Mesodermal cell (in vitro differentiated cells): Measurements from ENCODE around the gene ZNF567.
"Not testable (repeated sequence)": the region's sequence is repeated elsewhere in the genome, so short reads cannot be mapped to it uniquely, and the experiment has no call there.

Source experiments
- H3K27ac ChIP-seq: 2 replicates; pipeline ENCODE4 v1.7.0; 2013; ENCODE audit warnings: mild to moderate bottlenecking, low read depth, low read length, moderate library complexity; ENCODE audit not compliant: severe bottlenecking
- H3K36me3 ChIP-seq: 2 replicates; pipeline ENCODE4 v1.7.1; 2013; ENCODE audit warnings: mild to moderate bottlenecking, low read length, moderate library complexity; ENCODE audit not compliant: control insufficient read depth, insufficient read depth
- H3K4me1 ChIP-seq: one replicate; pipeline ENCODE4 v1.7.1; 2013; ENCODE audit warnings: mild to moderate bottlenecking, low read length; ENCODE audit not compliant: insufficient read depth, control insufficient read depth, poor library complexity, severe bottlenecking
- H3K4me3 ChIP-seq: 2 replicates; pipeline ENCODE4 v1.7.0; 2013; ENCODE audit warnings: low read length, control low read depth, mild to moderate bottlenecking; ENCODE audit not compliant: insufficient read depth, poor library complexity, severe bottlenecking; ENCODE audit errors: extremely low read depth
- H3K9me3 ChIP-seq: 2 replicates; pipeline ENCODE4 v1.7.1; 2013; ENCODE audit warnings: mild to moderate bottlenecking, low read length, moderate library complexity; ENCODE audit not compliant: control insufficient read depth
- WGBS, 2 experiments: methylation state at CpG; one replicate each; pipeline ENCODE4 v1.1.5; 2013; ENCODE audit warnings: missing lambda C conversion rate in 2 of 2; ENCODE audit not compliant: insufficient coverage in 2 of 2; 5-methylcytosine and 5-hydroxymethylcytosine counted together

Gene ZNF567

DNA sequence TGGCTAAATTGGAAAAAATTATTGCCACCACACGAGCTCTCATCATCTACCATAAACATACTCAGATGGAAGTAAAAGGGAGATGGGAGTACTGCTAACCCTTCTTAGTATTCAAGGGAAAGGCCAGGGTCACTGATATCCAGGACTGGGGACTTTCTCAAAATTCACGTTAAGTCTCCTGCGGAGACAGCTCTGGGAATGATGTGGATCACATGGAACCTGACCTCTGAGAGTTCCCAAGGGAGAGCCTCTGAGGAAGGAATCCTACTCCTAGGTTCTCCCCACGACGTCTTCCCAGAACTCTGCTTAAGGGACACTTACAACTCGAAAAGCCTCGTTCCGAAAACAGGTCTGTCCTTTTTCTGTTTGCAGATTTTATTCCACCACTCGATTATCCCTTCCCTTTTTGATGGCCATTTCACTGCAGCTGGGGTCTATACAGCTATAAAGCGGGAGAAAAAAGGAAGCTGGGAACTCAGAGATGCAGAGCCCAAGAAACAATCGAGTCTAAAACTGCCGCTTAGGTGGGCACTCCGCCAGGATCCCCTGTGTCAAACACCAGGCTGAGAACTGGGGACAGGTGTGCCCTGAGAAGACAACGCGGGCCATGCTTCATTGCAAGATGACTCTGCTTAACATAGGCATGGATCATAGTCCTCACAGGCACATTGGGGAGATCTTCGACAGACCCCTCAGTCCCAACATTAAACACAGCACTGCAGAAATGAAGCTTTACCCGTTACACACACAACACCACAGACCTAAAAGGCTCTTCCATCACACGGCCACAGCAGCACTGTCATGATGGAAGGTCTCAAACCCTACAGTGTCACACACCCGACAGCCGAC is 823 bp upstream of the ZNF567 start:
- Histone ChIP-seq H3K4me3 (peak overlapping the region; percentile 75), H3K9me3 (peaks cover 30% of the 10 kb centered on the region), H3K27ac (no peak overlapping the region), H3K36me3 (peaks cover 28% of the 10 kb centered on the region), H3K4me1 (no peaks in the 10 kb centered on the region)
- WGBS, 2 experiments: 45 to 46% methylated on average over 11 to 19 of the region's 20 CpGs

DNA sequence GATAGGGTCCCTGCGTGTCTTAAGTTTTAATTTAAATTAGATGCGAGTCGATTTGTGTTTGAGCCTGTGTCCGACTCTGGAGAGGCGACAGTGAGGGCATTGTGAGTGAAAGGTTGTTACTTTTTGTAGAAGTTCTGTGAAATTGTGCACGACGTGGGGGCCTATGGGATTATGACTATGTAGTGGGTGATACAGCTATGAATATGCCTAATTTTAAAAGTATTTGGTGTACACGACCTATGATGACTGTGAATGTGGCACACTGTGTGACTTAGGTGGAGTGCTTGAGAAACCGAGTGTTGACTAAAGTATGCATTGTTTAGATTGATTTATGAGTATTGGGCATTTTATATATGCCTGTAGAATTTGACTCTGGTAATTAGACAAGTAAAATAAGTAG is 646 bp downstream of the ZNF567 start:
- no peak overlapping the region for H3K27ac ChIP-seq
- 27 to 31% methylated on average over 6 to 9 of the region's 9 CpGs for WGBS, 2 experiments
- H3K4me1 ChIP-seq: no peaks in the 10 kb centered on the region
- peaks cover 28% of the 10 kb centered on the region for H3K9me3 ChIP-seq
- peak overlapping the region; percentile 75 for H3K4me3 ChIP-seq
- H3K36me3 ChIP-seq: peaks cover 43% of the 10 kb centered on the region

DNA sequence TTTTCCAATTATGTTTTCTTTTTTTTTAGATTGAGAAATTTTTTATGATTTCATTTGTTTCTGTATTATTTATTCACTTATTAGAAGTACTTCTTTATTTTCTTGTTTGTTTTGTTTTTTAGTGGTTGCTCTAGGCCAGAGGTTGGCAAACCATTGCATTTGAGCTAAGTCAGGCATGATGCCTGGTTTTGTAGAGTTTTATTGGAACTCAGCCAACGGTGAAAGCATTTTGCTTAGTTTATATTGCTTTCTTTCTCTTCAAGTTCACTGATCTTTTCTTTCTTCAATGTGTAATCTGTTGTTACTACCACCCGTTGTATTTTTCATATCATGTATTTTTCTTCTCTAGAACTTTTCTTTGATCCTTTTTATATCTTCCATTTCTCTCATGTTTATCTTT is 19.7 kb downstream of the ZNF567 start:
- Histone ChIP-seq H3K36me3 (peaks cover 34% of the 10 kb centered on the region), H3K27ac (no peak overlapping the region), H3K9me3 (peaks cover 64% of the 10 kb centered on the region), H3K4me3 (no peak overlapping the region), H3K4me1 (no peaks in the 10 kb centered on the region)
- WGBS, 2 experiments: 100% methylated on average over 1 of the region's 2 CpGs; no CpG with 5 or more reads in 1 of the 2 experiments

DNA sequence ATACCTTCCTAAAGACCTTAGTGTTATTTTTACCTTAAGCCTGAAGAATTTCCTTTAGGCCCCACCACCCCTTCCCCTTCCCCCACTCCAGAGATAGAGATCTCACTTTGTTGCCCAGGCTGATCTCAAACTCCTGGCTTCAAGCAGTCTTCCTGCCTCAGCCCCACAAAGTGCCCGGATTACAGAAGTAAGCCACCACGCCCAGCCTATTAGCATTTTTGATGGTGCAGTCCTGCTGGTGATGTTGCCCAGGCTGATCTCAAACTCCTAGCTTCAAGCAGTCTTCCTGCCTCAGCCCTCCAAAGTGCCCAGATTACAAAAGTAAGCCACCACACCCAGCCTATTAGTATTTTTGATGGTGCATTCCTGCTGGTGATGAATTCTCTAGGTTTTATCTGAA is 22.0 kb downstream of the ZNF567 start:
- no peak overlapping the region for H3K4me3 ChIP-seq
- peaks cover 57% of the 10 kb centered on the region for H3K36me3 ChIP-seq
- H3K9me3 ChIP-seq: peaks cover 79% of the 10 kb centered on the region
- 83 to 100% methylated on average over 2 of the region's 2 CpGs for WGBS, 2 experiments
- H3K27ac ChIP-seq: no peak overlapping the region
- H3K4me1 ChIP-seq: no peaks in the 10 kb centered on the region

DNA sequence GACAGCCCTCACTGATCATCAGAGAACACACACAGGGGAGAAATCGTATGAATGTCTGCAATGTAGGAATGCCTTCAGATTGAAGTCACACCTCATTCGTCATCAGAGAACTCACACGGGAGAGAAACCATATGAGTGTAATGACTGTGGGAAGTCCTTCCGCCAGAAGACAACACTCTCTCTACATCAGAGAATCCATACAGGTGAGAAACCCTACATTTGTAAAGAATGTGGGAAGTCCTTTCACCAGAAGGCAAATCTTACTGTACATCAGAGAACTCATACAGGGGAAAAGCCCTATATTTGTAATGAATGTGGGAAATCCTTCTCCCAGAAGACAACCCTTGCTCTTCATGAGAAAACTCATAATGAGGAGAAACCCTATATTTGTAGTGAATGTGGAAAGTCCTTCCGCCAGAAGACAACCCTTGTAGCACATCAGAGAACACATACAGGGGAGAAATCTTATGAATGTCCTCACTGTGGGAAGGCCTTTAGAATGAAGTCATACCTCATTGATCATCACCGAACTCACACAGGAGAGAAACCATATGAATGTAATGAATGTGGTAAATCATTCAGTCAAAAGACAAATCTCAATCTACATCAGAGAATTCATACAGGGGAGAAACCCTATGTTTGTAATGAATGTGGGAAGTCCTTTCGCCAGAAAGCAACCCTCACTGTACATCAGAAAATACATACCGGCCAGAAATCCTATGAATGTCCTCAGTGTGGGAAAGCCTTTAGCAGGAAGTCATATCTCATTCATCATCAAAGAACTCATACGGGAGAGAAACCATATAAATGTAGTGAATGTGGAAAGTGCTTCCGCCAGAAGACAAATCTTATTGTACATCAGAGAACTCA is 32.5 kb downstream of the ZNF567 start:
- no peak overlapping the region for H3K4me3 ChIP-seq
- no peak overlapping the region for H3K27ac ChIP-seq
- peaks cover 67% of the 10 kb centered on the region for H3K36me3 ChIP-seq
- WGBS, 2 experiments: 100% methylated on average over 2 of the region's 10 CpGs; no CpG with 5 or more reads in 1 of the 2 experiments
- no peaks in the 10 kb centered on the region for H3K4me1 ChIP-seq
- H3K9me3 ChIP-seq: peaks cover 60% of the 10 kb centered on the region

DNA sequence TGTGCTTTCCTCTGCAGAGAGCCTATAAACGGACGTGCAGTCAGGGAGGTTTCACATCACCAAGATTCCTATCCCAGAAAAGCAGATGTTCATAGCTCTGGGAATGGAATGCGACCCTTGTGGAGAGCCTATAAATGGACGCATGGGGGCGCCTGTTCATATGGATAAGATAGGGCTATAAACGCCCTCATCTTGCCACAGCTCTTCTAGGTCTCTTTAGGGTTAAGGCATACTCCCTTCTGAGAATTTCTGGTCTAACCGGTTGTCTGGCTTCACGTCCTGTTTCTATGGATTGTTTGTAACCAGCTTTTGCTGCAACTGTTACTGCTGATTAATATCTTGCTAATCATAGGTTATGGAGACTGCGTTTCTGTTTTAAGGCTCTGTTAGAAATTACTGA is 48.8 kb downstream of the ZNF567 start:
- H3K36me3 ChIP-seq, H3K4me1 ChIP-seq, H3K4me3 ChIP-seq, H3K27ac ChIP-seq: not testable (repeated sequence)
- peaks cover 57% of the 10 kb centered on the region for H3K9me3 ChIP-seq
- WGBS, 2 experiments: 89 to 93% methylated on average over 3 to 5 of the region's 9 CpGs

DNA sequence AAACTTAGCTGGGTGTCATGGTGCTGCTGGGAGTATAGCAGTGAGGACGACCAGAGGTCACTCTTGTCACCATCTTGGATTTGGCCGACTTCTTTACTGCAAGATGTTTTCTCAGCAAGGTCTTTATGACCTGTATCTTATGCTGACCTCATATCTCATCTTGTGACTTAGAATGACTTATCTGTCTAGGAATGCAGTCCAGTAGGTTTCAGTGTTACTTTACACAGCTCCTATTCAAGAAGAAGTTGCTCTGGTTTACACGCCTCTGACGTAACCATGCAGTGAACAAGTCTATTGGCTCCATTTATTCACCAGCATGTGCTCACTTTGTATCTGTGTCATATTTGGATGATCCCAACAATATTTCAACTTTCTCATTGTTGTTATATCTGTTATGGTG is 58.5 kb downstream of the ZNF567 start:
- Histone ChIP-seq H3K4me3 (no peak overlapping the region), H3K4me1 (no peaks in the 10 kb centered on the region), H3K9me3 (peaks cover 78% of the 10 kb centered on the region), H3K36me3 (peaks cover 67% of the 10 kb centered on the region), H3K27ac (no peak overlapping the region)
- 92 to 100% methylated on average over 4 of the region's 4 CpGs for WGBS, 2 experiments

DNA sequence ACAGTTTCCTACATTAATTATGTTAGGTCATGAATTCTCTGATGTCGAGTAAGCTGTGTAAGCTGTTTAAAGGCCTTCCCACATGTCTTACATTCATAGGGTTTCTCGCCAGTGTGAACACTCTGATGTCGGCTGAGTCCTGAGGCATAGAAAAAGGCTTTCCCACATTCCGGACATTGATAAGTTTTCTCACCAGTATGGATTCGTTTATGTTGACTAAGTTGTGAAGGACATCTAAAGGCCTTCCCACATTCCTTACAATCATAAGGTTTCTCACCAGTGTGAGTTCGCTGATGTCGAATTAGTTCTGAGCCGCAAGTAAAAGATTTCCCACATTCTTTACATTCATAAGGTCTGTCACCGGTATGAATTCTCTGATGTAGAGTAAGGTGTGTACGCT is 60.3 kb downstream of the ZNF567 start:
- Histone ChIP-seq H3K9me3 (peaks cover 86% of the 10 kb centered on the region), H3K36me3 (peaks cover 83% of the 10 kb centered on the region), H3K4me1 (no peaks in the 10 kb centered on the region), H3K27ac (no peak overlapping the region), H3K4me3 (no peak overlapping the region)
- WGBS, 2 experiments: 94 to 98% methylated on average over 3 to 5 of the region's 10 CpGs

DNA sequence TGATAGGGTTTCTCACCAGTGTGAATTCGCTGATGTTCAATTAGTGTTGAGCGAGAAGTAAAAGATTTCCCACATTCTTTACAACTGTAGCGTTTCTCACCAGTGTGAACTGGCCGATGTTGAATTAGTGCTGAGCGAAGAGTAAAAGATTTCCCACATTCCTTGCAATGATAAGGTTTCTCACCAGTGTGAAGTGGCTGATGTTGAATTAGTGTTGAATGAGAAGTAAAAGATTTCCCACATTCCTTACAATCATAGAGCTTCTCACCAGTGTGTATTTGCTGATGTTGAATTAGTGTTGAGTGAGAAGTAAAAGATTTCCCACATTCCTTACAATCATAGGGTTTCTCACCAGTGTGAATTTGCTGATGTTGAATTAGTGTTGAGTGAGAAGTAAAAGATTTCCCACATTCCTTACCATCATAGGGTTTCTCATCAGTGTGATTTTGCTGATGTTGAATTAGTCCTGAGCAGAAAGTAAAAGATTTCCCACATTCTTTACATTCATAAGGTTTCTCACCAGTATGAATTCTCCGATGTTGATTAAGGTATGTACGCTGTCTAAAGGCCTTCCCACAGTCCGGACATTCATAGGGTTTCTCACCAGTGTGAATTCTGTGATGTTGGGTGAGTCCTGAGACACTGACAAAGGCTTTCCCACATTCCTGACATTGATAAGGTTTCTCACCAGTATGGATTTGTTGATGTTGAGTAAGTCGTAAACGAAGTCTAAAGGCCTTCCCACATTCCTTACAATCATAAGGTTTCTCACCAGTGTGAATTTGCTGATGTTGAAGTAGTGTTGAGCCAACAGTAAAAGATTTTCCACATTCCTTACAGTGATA is 61.2 kb downstream of the ZNF567 start:
- peaks cover 83% of the 10 kb centered on the region for H3K9me3 ChIP-seq
- no peaks in the 10 kb centered on the region for H3K4me1 ChIP-seq
- 100% methylated on average over 3 to 4 of the region's 10 CpGs for WGBS, 2 experiments
- peaks cover 91% of the 10 kb centered on the region for H3K36me3 ChIP-seq
- no peak overlapping the region for H3K4me3 ChIP-seq
- H3K27ac ChIP-seq: no peak overlapping the region

DNA sequence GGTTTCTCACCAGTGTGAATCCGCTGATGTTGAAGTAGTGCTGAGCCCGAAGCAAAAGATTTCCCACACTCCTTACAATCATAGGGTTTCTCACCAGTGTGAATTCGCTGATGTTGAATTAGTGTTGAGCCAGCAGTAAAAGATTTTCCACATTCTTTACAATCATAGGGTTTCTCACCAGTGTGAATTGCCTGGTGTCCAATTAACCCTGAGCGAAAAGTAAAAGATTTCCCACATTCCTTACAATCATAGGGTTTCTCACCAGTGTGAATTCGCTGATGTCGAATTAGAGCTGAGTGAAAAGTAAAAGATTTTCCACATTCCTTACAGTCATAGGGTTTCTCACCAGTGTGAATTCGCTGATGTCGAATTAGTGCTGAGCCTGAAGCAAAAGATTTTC is 62.2 kb downstream of the ZNF567 start:
- H3K36me3 ChIP-seq: peaks cover 94% of the 10 kb centered on the region
- WGBS, 2 experiments: 91 to 97% methylated on average over 6 of the region's 8 CpGs

More for the DNA sequence above, 62.2 kb downstream of the ZNF567 start:
- H3K9me3 ChIP-seq: peaks cover 80% of the 10 kb centered on the region
- H3K4me3 ChIP-seq, H3K27ac ChIP-seq, H3K4me1 ChIP-seq: not testable (repeated sequence)
